ENCODE measurements around the gene CNOT1. TPM values are rescaled to one million over a fixed set of nuclear protein-coding genes. Genes with fewer than 3 reads are reported as not detected.
"Not testable (repeated sequence)": the region's sequence is repeated elsewhere in the genome, so short reads cannot be mapped to it uniquely, and the experiment has no call there.

The CNOT1 gene
- total RNA-seq, 2 donors from 2014 or later = 102 to 190 TPM

- intact Hi-C loops (cut with DNase I) = no loop called here
- Histone ChIP-seq H3K9me3 (no peaks in the 10 kb centered on the region), H3K36me3 (peaks cover 4 to 24% of the 10 kb centered on the region in 2 donors), H3K27ac (no peak overlapping the region), H3K27me3 (replicated peaks; ENCODE audit: insufficient read depth) (no peaks in the 10 kb centered on the region), H3K4me3 (no peak overlapping the region), H3K4me1 (replicated peaks) (no peaks in the 10 kb centered on the region)
- DNase-seq (ENCODE audit: low spot score) = no peak
- WGBS = 51% methylated on average over 3 of the region's 3 CpGs
- TF ChIP-seq CTCF (IDR thresholded peaks at IDR 0.05) = no peak
- peak; percentile 9 for TF ChIP-seq POLR2AphosphoS5 (IDR thresholded peaks at IDR 0.05)
Observed at GRCh38 chr16:58578642-58579041, 51.0 kb downstream of the CNOT1 start.

- Histone ChIP-seq H3K4me1 (replicated peaks) (no peaks in the 10 kb centered on the region), H3K27me3 (replicated peaks; ENCODE audit: insufficient read depth) (no peaks in the 10 kb centered on the region), H3K9me3 (no peaks in the 10 kb centered on the region), H3K4me3 (no peak overlapping the region), H3K36me3 (peaks cover 4 to 18% of the 10 kb centered on the region in 2 donors), H3K27ac (no peak overlapping the region)
- TF ChIP-seq POLR2AphosphoS5 (IDR thresholded peaks at IDR 0.05) (no peak), POLR2A (IDR thresholded peaks at IDR 0.05) (no peak), CTCF (IDR thresholded peaks at IDR 0.05) (no peak)
- intact Hi-C loops (cut with DNase I) = no loop called here
- DNase-seq (ENCODE audit: low spot score) = no peak
- WGBS = 48% methylated on average over 1 of the region's 1 CpG
Observed at GRCh38 chr16:58577141-58577540, 52.5 kb downstream of the CNOT1 start.

GRCh38 chr16:58574895-58575294 is 54.7 kb downstream of the CNOT1 start:
- peaks cover 4 to 18% of the 10 kb centered on the region in 2 donors for H3K36me3 ChIP-seq
- H3K9me3 ChIP-seq = no peaks in the 10 kb centered on the region
- no peaks in the 10 kb centered on the region for H3K27me3 ChIP-seq (replicated peaks; ENCODE audit: insufficient read depth)
- WGBS = 93% methylated on average over 4 of the region's 4 CpGs
- no peak overlapping the region for H3K4me3 ChIP-seq
- no peak overlapping the region for H3K27ac ChIP-seq
- no peak for DNase-seq (ENCODE audit: low spot score)
- intact Hi-C loops (cut with DNase I) = no loop called here
- TF ChIP-seq POLR2A (IDR thresholded peaks at IDR 0.05) = no peak
- no peak for TF ChIP-seq POLR2AphosphoS5 (IDR thresholded peaks at IDR 0.05)
- no peak for TF ChIP-seq CTCF (IDR thresholded peaks at IDR 0.05)
- no peaks in the 10 kb centered on the region for H3K4me1 ChIP-seq (replicated peaks)

- H3K9me3 ChIP-seq; H3K27ac ChIP-seq; intact Hi-C loops (cut with DNase I); H3K4me1 ChIP-seq (replicated peaks); H3K27me3 ChIP-seq (replicated peaks; ENCODE audit: insufficient read depth); H3K4me3 ChIP-seq; H3K36me3 ChIP-seq; DNase-seq (ENCODE audit: low spot score): not testable (repeated sequence)
- WGBS = 100% methylated on average over 4 of the region's 4 CpGs
Observed at GRCh38 chr16:58565697-58566096, 63.9 kb downstream of the CNOT1 start.

- no peak overlapping the region for H3K27ac ChIP-seq
- no peak for DNase-seq (ENCODE audit: low spot score)
- no peaks in the 10 kb centered on the region for H3K36me3 ChIP-seq
- H3K9me3 ChIP-seq = no peaks in the 10 kb centered on the region
- H3K4me3 ChIP-seq = no peak overlapping the region
- no peaks in the 10 kb centered on the region for H3K27me3 ChIP-seq (replicated peaks; ENCODE audit: insufficient read depth)
- 98% methylated on average over 4 of the region's 4 CpGs for WGBS
- no peak for TF ChIP-seq CTCF (IDR thresholded peaks at IDR 0.05)
- no peak for TF ChIP-seq POLR2AphosphoS5 (IDR thresholded peaks at IDR 0.05)
- TF ChIP-seq POLR2A (IDR thresholded peaks at IDR 0.05) = no peak
- H3K4me1 ChIP-seq (replicated peaks) = no peaks in the 10 kb centered on the region
- intact Hi-C loops (cut with DNase I) = no loop called here
Observed at GRCh38 chr16:58563775-58564174, 65.9 kb downstream of the CNOT1 start.

All from prostate gland (tissue), 2 donors.